HG03039 (cell line): ENCODE measurements around the gene LATS2.

Source experiments
- ATAC-seq: cut with Tn5 transposase; IDR thresholded peaks from one replicate; pipeline ENCODE4 v1.9.1; 2021; ENCODE audit warnings: mild to moderate bottlenecking, moderate library complexity; ENCODE audit not compliant: unreplicated experiment

LATS2 gene

DNA sequence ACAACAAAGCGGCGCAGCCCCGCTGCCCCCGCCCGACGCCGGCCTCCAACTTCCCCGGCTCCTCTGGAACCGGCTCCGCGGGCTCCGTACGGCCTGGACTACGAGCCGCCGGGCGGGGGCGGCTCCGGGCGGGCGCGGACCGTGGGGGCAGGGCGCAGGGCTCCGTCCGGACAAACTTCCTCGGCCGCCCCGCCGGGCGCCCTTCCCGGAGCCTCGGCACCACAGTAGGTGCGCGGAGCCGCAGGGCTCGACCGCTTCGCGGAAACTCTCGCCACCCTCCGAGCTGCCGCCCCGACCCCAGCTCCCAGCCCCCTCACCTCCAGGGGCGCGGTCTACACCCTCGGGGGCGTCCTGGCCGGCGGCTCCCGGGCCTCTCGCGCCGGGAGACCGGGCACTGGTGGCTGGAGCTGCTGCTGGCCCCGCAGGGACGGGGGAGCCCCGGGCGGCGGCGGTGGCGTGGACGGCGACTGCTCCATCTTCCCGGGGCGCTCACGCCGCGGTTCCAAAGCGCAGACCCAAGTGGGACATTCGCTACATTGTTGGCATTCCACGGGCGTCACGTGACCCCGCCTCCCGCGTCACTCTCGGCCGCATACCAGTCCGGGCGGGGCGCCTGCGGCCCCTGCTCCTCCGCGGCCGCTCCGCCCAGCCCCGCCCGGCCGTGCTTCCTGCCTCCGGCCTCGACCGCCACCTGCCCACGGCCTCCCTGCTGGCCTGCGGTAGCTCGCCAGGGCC is at the start of gene LATS2:
Gene LATS2 (minus strand): TSS at position 558 of the 735 bp plus-strand sequence. CDS start 15,560 bp downstream, outside the sequence.
- peak; percentile 87 for ATAC-seq

DNA sequence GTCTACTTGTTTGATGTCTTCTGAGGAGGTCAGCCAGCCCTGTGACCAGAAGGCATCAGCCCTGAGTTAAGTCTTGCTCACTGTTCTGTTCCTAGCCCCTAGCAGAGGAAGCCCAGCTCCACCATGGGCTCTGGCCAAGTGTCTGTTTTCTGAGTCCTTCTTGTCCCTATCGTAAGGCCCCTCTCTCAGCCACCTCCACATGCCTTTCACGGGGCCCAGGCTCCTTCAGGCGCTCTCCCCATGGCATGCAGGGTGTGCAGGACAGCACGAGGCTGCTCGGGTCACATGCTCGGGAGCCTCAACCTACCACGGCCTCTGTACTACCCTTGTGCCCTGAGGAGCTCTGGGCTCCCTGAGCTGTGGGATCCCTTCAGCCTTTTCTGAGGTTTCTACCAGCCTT is 47.8 kb upstream of the LATS2 start:
- ATAC-seq = no peak

DNA sequence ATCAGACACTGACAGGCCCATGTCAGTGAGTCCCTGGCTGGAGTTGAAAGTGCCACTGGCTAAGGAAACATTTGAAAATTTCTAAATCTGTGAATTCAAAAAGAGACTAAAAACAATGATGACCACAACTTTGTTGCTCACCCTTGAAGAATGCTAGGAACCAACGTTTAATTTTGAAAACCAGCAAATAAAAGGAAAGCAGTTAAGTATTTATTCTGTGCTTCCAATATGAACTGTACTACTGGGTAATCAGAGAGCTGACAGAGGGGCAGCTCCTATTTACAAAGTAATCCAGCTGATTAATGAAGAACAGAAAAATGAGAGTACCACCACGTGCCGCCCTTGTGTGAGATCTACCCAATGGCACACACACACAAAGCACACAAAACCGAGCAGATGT is 44.7 kb upstream of the LATS2 start:
- no peak for ATAC-seq

DNA sequence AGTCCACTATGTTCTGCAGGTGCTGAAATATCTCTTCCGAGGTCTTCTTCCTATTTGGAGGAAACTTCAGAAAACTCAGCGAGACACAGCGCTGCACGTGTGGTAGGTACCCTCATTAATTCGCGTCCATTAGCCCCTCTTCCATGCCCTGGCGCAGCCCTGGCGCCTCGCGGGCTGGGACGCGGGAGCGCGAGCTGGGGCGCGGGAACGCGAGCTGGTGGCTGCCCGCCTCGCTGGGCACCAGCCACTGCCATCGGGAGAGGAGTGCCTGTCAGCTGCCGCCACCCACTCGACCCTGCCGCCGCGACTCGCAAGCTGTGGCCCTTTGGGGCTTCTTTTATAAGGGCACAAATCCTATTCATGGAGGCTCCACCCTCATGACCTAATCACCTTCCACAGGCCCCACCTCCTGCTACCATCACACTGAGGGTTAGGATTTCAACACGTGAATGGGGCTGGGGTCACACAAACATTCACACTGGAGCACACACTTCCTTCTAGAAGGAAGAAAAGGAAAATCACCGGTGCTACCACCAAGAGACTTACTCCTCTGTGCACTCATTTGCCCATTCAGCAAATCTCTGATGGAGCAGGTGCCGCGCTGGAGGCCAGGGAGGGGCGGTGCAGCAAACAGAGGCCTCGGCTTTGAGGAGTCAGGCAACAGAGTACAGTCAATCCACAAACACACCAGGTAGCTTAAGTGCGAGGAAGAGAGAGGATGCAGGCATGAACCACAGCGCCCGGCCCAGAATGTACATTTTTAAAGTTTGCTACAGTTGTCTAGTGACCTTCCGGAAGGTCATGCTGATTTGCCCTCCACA is 43.0 kb upstream of the LATS2 start:
- ATAC-seq = no peak

DNA sequence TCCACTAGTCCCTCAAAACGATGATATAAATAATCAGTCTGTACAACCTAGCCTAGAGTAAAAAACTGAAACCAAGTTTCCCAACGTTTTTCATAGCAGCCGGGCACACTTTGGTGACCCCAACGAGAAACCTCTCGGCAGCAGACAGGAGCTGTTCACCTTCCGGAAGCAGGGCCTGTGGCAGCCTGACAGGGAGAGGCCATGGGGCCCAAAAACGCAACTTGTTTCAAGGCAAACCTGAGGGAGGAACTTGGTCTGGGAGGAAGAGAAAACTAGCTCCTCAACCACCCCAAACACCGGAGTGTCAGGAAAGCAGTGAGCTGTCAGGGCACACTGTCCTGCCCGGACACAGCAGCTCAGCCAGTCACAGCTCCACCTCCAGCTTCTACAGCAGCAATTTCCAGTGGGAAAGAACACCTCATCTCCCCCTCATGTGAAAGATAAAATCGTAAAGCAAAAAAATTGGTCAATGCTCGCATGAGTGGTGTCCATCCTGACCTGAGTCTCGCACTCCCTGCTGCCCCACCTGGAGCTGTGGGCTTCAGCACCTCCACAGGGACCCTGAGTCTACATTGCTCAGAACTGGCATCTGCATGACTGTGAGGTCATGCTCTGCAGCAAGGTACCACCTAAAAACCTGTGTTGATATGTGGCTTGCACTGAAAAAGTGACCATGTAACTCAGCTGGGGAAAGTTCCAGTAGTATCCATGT is 40.6 kb upstream of the LATS2 start:
- ATAC-seq = no peak

DNA sequence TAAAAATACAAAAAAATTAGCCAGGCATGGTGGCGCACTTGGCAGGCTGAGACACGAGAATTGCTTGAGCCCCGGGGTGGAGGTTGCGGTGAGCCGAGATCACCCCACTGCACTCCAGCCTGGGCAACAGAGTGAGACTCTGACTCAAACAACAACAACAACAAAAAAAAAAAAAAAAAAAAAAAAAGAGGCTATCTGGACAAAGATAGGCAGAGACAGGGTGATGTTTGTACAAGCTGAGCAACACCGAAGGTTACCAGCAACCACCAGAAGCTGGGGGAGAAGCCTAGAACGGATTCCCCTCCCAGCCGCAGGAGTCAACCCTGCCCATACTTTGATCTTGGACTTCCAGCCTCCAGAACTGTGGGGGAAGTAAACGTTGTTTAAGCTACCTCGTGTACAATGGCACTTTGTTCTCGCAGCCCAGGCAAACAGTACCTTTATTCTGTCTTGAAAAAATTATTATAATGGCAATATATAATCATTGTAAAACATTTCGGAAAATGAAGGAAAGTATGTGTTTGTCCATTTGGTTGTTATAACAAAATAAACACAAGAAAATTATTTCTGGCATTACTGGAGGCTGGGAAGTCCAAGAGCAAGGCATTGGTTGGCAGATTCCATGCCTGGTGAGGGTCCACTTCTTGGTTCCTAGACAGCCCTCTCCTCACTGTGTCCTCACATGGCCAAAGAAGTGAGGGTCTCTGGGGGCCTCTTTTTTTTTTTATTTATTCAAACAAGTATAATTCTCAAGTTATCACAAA is 39.8 kb upstream of the LATS2 start:
- no peak for ATAC-seq

DNA sequence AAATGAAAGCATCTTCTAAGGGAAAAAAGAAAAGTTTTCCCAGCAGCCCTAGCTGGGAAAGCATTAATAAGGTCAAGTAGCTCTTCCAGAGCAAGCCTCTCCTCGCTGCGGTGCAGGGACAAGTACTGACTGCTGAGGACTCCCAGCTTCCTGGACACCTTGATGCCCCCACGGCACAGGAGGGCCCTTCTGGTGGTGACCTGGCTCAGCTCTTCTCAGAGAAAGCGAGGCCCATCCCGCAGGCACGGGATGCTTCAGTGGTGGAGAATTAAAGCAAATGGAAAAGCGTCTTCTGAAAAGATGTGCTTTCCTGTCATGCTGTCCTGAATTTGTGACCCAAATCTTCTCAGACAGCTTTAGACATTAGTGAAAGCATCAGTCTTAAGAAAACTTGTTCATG is 38.8 kb upstream of the LATS2 start:
- ATAC-seq = no peak

DNA sequence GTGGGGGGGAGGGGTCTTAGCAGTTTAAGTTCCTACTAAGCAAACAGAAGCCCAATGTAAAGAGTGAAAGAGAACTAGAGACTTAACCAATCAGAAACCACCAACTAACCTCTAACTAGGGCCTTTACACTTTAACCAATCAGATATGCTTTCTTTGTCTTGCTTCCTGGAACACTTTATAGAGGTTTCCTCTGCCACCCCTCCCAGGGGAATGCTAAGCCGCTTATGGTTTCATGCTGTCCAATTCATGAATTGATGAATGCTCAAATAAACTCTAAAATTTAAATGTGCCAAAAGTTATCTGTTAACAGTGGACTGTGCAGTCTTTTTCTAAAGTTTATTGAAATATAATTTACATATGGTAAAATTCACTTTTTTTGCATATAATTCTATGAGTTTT is 33.9 kb upstream of the LATS2 start:
- ATAC-seq = no peak

DNA sequence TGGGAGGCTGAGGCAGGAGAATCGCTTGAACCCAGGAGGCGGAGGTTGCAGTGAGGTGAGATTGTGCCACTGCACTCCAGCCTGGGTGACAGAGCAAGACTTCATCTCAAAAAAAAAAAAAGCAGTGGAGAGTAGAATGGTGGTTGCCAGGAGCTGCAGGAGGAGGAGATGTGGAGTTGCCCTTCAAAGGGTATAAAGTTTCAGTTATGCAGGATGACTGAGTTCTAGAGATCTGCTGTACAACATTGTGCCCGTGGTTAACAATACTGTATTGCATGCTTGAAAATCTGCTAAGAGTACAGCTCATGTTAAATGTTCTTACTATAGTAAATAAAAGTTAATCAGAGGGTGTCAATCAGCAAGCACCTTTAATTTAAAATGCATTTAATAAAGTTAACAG is 28.4 kb upstream of the LATS2 start:
- ATAC-seq = no peak

DNA sequence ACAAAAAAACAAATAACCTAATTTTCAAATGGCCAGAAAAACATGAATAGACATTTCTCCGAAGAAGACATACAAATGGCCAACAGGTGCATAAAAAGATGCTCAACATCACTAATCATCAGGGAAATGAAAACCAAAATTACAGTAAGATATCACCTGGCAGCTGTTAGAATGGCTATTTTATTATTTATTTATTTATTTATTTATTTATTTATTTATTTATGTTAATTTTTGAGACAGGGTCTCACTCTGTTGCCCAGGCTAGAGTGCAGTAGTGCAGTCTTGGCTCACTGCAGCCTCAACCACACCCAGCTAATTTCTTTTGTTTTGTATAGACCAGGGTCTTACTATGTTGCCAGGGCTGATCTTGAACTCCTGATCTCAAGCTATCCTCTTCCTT is 27.1 kb upstream of the LATS2 start:
- no peak for ATAC-seq

DNA sequence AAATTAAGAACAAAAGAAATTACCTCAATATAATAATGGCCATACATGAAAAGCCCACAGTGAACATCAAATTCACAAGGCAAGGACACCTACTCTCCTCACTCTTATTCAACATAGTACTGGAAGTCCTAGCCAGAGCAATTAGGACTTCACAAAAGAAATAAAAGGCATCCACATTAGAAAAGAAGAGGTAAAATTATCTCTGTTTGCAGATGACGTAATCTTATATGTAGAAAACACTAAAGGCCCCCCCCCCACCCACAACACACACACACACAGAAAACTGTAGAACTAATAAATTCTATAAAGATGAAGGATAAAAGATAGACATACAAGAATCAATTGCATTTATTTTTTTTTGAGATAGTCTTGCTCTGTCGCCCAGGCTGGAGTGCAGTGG is 25.5 kb upstream of the LATS2 start:
- ATAC-seq = no peak

DNA sequence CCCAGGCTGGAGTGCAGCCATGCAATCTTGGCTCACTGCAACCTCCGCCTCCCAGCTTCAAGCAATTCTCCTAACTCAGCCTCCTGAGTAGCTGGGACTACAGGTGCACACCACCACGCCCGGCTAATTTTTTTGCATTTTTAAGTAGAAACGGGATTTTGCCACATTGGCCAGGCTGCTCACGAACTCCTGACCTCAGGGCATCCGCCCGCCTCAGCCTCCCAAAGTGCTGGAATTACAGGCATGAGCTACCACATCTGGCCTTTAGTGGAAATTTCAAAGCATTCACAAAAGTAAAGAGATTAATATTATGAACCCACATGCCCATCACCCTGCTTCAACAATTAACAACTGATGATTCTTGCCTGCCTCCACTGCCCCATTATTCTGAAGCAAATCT is 20.5 kb upstream of the LATS2 start:
- ATAC-seq = no peak

DNA sequence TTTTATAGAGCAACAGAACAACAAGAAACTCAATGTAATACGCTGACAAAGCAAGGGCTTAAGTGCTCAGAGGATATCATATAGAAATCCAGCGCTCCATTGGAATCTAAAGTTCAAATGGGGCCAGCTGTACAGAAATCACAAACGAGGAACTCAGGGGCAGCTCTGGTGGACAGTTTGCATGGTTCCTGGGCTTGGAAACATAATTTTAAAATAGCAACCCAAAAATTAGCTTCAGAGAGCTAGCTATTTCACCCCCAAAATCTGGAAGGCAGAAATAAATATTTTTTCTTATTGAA is 19.2 kb upstream of the LATS2 start:
- no peak for ATAC-seq

DNA sequence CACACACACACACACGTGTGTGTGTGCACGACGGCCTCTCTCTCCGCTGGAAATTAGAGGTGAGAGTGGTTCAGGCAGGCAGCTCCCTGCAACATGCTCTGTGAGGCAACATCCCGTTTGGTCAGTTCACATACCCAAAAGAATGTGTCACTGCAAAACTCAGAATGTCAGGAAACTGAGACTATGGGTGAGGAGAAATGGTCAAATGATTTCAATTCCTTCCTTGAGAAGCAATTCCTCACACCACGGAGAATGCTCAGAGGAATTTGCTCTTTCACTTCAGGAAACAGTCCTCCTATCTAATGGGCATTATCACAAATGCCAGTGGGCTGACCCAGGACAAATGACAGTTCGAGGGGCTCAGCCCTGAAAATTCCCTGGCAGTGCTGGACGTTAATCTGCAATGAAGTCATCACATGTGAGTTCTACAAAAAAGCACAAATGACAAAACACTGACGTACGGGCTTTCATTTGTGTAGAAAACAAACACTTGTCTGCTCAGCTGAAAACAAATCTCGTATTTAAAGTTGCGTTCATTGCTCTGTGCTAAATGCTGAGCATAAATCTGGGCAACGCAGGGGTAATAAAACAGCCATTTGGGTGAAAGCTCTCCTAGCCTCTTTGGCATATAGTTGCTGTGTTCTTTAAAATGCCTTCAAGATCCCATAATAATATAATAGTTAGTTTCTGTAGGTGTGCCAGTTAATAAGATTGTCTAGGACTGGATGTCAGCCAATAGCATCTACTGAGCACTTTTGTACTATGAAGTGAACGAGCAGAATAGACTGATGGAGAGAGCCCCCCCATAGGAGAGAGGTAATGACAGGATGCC is 18.6 kb upstream of the LATS2 start:
- ATAC-seq = no peak

DNA sequence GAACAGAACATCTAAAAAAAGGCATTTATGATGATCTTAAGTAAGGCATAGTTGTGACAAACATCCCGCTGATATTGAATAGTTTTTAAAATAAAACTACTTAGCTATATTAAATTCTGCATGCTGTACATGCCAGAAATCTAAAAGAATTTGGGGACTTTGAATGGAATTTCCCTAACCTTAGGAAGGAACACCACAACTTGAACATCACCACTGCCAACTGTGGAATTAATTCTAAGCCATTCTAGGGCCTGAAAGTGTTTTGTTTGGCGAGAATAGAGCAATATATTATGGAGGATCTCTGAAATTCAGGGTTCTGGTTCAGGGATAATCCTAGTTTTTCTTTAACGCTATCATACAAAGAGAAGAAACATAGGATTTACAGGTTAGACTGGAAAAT is 17.8 kb upstream of the LATS2 start:
- ATAC-seq = no peak

DNA sequence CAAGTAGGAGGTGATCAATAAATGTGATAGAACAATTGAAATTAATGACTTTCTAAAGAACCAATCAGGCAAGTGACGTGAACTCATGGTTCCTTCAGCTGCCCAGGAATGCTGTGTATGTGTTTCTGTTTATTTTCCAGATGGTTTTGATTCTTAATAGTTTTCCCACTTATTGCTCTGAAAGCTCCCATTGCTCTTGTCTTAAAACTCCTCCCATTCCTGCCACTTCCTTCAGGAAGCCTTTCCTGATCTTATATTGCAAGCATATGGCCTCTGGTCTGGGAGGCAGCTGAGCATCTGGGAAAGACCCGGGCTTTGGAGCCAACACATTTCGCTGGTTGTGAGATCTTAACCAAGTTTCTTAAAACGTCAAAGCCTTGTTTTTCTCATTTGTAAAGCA is 17.1 kb upstream of the LATS2 start:
- no peak for ATAC-seq

DNA sequence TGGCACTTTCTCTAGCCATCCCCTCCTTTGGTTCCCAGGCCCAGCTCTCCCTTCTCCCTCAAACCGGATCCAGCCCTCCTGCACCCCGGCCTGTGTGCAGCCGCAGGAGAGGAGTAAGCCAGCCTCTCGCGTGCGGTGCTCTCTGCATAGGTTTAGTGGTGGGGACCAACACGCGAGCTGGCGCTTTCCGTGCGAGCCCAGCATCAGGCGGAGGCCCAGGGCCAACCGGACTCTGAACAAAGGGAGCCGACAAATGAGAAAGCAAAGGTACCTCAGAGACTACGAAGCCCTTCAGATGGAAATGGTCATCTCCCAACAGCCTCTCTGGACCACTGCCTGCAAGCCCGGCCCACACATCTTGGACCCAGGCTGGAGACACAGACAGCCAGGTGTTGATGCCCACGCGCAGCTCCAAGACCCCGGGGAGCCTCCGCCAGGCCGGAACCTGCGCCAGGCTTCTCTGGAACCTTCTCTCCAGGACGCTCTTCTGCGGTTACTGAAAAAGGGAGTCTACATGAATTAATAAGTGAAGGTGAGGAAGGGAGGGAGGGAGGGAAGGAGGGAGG is 16.5 kb upstream of the LATS2 start:
- no peak for ATAC-seq

DNA sequence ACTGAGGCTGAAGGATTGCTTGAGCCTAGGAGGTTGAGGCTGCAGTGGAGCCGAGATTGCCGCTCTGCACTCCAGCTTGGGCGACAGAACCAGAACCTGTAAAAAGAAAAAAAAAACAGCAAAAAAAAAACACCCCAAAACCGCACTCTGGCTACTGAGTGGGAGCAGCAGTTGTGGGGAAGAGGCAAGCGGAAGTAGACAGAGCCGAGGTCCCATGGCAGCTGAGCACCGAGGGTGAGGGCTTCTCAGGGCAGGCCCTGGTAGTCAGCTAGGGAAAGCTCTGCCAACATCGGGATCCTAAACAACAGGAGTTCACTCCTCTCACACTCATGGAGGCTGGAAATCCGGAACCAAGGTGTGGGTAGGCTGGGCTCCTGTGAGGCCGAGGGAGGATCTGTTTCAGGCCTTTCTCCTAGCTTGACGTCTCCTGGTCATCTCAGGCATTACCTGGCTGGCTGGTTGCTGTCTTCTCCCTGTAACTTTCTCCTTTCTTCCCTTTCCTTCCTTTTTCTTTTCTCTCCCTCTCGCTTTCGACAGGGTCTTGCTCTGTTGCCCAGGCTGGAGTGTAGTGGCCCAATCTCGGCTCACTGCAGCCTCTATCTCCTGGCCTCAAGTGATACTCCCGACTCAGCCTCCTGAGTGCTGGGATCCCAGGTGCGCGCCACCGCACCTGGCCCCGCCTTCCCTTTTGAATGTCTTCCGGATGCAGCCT is 15.8 kb upstream of the LATS2 start:
- no peak for ATAC-seq

DNA sequence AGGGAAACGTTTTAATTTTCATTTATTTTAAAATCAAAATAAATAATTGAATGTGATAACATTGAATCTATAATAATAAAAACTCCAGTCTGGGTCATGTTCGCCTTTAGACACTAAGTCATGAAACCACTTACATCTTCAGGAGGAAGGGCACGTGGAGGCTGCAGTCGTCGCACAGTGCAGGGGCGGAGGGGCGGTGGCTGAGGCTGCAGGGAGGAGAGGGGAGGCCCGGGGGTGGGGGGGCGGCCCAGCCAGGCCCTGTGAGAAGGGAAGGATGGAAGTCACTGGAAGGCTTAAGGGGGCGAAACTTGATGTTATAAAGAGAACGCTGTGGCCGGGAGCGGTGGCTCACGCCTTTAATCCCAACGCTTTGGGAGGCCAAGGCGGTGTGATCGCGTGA is 14.9 kb upstream of the LATS2 start:
- ATAC-seq = no peak
